Right cardiac atrium (tissue), 5 donors: ENCODE measurements around the gene CCND3. TPM values are rescaled to one million over a fixed set of nuclear protein-coding genes. Genes with fewer than 3 reads are reported as not detected.

Experiments used
- ATAC-seq, 2 donors: fragments of 200-7000 bp; cut with Tn5 transposase; one replicate each; pipeline versions ENCODE4 v1.8.0 to v1.9.1; 2020; ENCODE audit warnings: moderate library complexity in 2 of 2, mild to moderate bottlenecking in 1 of 2
- DNase-seq, 3 donors: peaks; one replicate each; pipeline ENCODE4 v3.0.0-alpha.2; 2020
- H3K27ac ChIP-seq: one replicate; pipeline ENCODE4 v1.5.1; 2013; ENCODE audit warnings: mild to moderate bottlenecking, low read length, control low read depth, moderate library complexity
- H3K27me3 ChIP-seq: one replicate; pipeline ENCODE4 v1.6.1; 2013; ENCODE audit not compliant: control insufficient read depth, insufficient read depth
- H3K4me1 ChIP-seq: one replicate; pipeline ENCODE4 v1.6.1; 2013; ENCODE audit warnings: low read length; ENCODE audit not compliant: control insufficient read depth, insufficient read depth
- H3K4me3 ChIP-seq: one replicate; pipeline ENCODE4 v1.5.1; 2013; ENCODE audit warnings: low read length, control low read depth
- H3K9me3 ChIP-seq: one replicate; pipeline ENCODE4 v1.6.1; 2013; ENCODE audit warnings: low read length; ENCODE audit not compliant: control insufficient read depth
- WGBS: extraction: QIAGEN DNeasy Blood & Tissue Kit; methylation state at CpG from one replicate; pipeline ENCODE4 v1.1.7; 2013; 5-methylcytosine and 5-hydroxymethylcytosine counted together
- intact Hi-C, 4 donors: fragments of 100-400 bp; cut with DNase I; formaldehyde crosslinking; loops; one replicate each; pipeline versions ENCODE4 v1.11.0 to v1.14.0; 2022 to 2023
- polyA plus RNA-seq: library from polyadenylated mRNA; stranded (reverse); fragments of 200-250 nt; gene quantifications from one replicate; pipeline ENCODE4 v1.2.3, GENCODE V29; 2013
- total RNA-seq, 4 donors: library from RNA; stranded (reverse); fragmentation: NEBNext Ultra II Directional; extraction: Animal tissue kit (Norgen Biotek cat#: 25700); gene quantifications; one replicate each; pipeline ENCODE4 v1.2.1, GENCODE V29; 2021
- donor health status: healthy with polysubstance abuse.
- donor health status: DM: no; HTN: yes; CAD: no.
- donor health status: DM: no; HTN: no; CAD: no.
- donor health status: DM: no; HTN: yes; CAD: no; lungs with severe emphysema.
- donor health status: DM: yes; HTN: yes; CAD: no.

CCND3 gene
- total and polyA plus RNA-seq, 5 donors: 52.2 to 72.1 (median 59.6) TPM

GRCh38 chr6:41966961-41967311, 25.3 kb upstream of the CCND3 start:
- H3K27me3 ChIP-seq: no peaks in the 10 kb centered on the region
- H3K9me3 ChIP-seq: no peaks in the 10 kb centered on the region
- H3K27ac ChIP-seq: no peak overlapping the region
- ATAC-seq (no peak), DNase-seq (no peak)
- H3K4me3 ChIP-seq: no peak overlapping the region
- intact Hi-C loops: no loop called here
- 67% methylated on average over 4 of the region's 4 CpGs for whole genome bisulfite sequencing
- no peaks in the 10 kb centered on the region for H3K4me1 ChIP-seq

GRCh38 chr6:41966214-41966920, 24.8 kb upstream of the CCND3 start:
- intact Hi-C loops: no loop called here
- DNase-seq (no peak), ATAC-seq (no peak)
- Histone ChIP-seq H3K9me3 (no peaks in the 10 kb centered on the region), H3K27me3 (no peaks in the 10 kb centered on the region), H3K27ac (no peak overlapping the region), H3K4me3 (no peak overlapping the region), H3K4me1 (no peaks in the 10 kb centered on the region)
- WGBS: 74% methylated on average over 5 of the region's 5 CpGs

- no peak for DNase-seq
- H3K9me3 ChIP-seq: no peaks in the 10 kb centered on the region
- 58% methylated on average over 11 of the region's 11 CpGs for WGBS
- intact Hi-C loops: no loop called here
- H3K27ac ChIP-seq: no peak overlapping the region
- H3K4me3 ChIP-seq: no peak overlapping the region
- no peaks in the 10 kb centered on the region for H3K27me3 ChIP-seq
- no peaks in the 10 kb centered on the region for H3K4me1 ChIP-seq
- ATAC-seq: no peak
Measured at GRCh38 chr6:41965429-41966213, 24.0 kb upstream of the CCND3 start.

GRCh38 chr6:41964201-41964887, 22.7 kb upstream of the CCND3 start:
- Histone ChIP-seq H3K4me3 (no peak overlapping the region), H3K27ac (no peak overlapping the region), H3K4me1 (no peaks in the 10 kb centered on the region), H3K9me3 (no peaks in the 10 kb centered on the region), H3K27me3 (no peaks in the 10 kb centered on the region)
- 67% methylated on average over 2 of the region's 2 CpGs for WGBS
- no peak for DNase-seq
- intact Hi-C loops: no loop called here
- no peak for ATAC-seq

- Histone ChIP-seq H3K4me3 (no peak overlapping the region), H3K27me3 (no peaks in the 10 kb centered on the region), H3K9me3 (no peaks in the 10 kb centered on the region), H3K4me1 (no peaks in the 10 kb centered on the region), H3K27ac (no peak overlapping the region)
- WGBS: 50% methylated on average over 1 of the region's 1 CpG
- intact Hi-C loops: no loop called here
- ATAC-seq (no peak), DNase-seq (no peak)
Measured at GRCh38 chr6:41963371-41963770, 21.8 kb upstream of the CCND3 start.

GRCh38 chr6:41960028-41960427, 18.4 kb upstream of the CCND3 start:
- no peak overlapping the region for H3K4me3 ChIP-seq
- WGBS: 94% methylated on average over 4 of the region's 4 CpGs
- no peaks in the 10 kb centered on the region for H3K4me1 ChIP-seq
- no peak for DNase-seq
- no peaks in the 10 kb centered on the region for H3K27me3 ChIP-seq
- no peak overlapping the region for H3K27ac ChIP-seq
- intact Hi-C loops: no loop called here
- ATAC-seq: no peak
- H3K9me3 ChIP-seq: no peaks in the 10 kb centered on the region

GRCh38 chr6:41958022-41958856, 16.6 kb upstream of the CCND3 start:
- Histone ChIP-seq H3K4me1 (no peaks in the 10 kb centered on the region), H3K27me3 (no peaks in the 10 kb centered on the region), H3K27ac (no peak overlapping the region), H3K4me3 (no peak overlapping the region), H3K9me3 (no peaks in the 10 kb centered on the region)
- intact Hi-C loops: no loop called here
- no peak for ATAC-seq
- no peak for DNase-seq
- WGBS: 92% methylated on average over 6 of the region's 6 CpGs

GRCh38 chr6:41957117-41957516, 15.5 kb upstream of the CCND3 start:
- DNase-seq: no peak
- ATAC-seq: no peak
- Histone ChIP-seq H3K27me3 (no peaks in the 10 kb centered on the region), H3K4me3 (no peak overlapping the region), H3K4me1 (no peaks in the 10 kb centered on the region), H3K27ac (no peak overlapping the region), H3K9me3 (no peaks in the 10 kb centered on the region)
- WGBS: 62% methylated on average over 4 of the region's 4 CpGs
- intact Hi-C loops: no loop called here

GRCh38 chr6:41955412-41955811, 13.8 kb upstream of the CCND3 start:
- Histone ChIP-seq H3K4me3 (no peak overlapping the region), H3K27ac (no peak overlapping the region), H3K27me3 (no peaks in the 10 kb centered on the region), H3K4me1 (no peaks in the 10 kb centered on the region), H3K9me3 (no peaks in the 10 kb centered on the region)
- 79% methylated on average over 2 of the region's 2 CpGs for WGBS
- ATAC-seq: no peak
- no peak for DNase-seq
- intact Hi-C loops: no loop called here

GRCh38 chr6:41954668-41955067, 13.1 kb upstream of the CCND3 start:
- Histone ChIP-seq H3K4me1 (no peaks in the 10 kb centered on the region), H3K27me3 (no peaks in the 10 kb centered on the region), H3K27ac (no peak overlapping the region), H3K4me3 (no peak overlapping the region), H3K9me3 (no peaks in the 10 kb centered on the region)
- intact Hi-C loops: no loop called here
- DNase-seq (no peak), ATAC-seq (no peak)
- 96% methylated on average over 2 of the region's 2 CpGs for WGBS
